HepG2 (cell line): ENCODE data around the gene KCNH8. TPM values are rescaled to one million over a fixed set of nuclear protein-coding genes. Genes with fewer than 3 reads are reported as not detected.

Source experiments
- ATAC-seq: fragments of 200-7000 bp; cut with Tn5 transposase; 3 replicates; pipeline ENCODE4 v1.9.1; 2020; ENCODE audit warnings: mild to moderate bottlenecking, moderate library complexity
- BruUV-seq: library from RNA; stranded (reverse); fragments of 400-500 nt; replicated peaks from 2 replicates; lab custom pipeline; 2021; lab: Mats Ljungman, UMichigan
- CTCF ChIA-PET: fragments of 300-600 bp; formaldehyde crosslinking; extraction: SDS; loops from one replicate; lab custom pipeline; 2021; ENCODE audit warnings: low total read pairs, inconsistent platforms, low intra/inter-chr PET ratio; lab: Yijun Ruan, JAX
- POLR2A ChIA-PET: fragments of 350-600 bp; sonication (Branson Sonifier 250); formaldehyde crosslinking; loops from one replicate; lab custom pipeline; 2020; ENCODE audit warnings: antibody characterized with exemption, inconsistent platforms; lab: Yijun Ruan, JAX
- DNase-seq: peaks from one replicate; pipeline ENCODE4 v3.0.0-alpha.2; 2015; ENCODE audit warnings: low spot score
- FAIRE-seq: peaks from 3 replicates; lab custom pipeline; 2011; peaks lifted over from hg19 to GRCh38; lab: Jason Lieb, UNC
- H2AFZ ChIP-seq: one replicate; pipeline ENCODE4 v1.6.1; 2011; ENCODE audit warnings: low read length, inconsistent platforms
- H3K27ac ChIP-seq: fragments of 300-600 bp; 3 replicates; pipeline ENCODE4 v1.8.0; 2011; ENCODE audit warnings: mixed run types, mild to moderate bottlenecking, mixed read lengths, low read length, inconsistent platforms; ENCODE audit not compliant: insufficient read depth; ENCODE audit errors: extremely low read length
- H3K27me3 ChIP-seq, 2 experiments: fragments of 200-600 bp in 1 of 2; 2 replicates in 1 of 2; 3 replicates in 1 of 2; pipeline versions ENCODE4 v1.6.0 to v1.8.0; 2011; ENCODE audit warnings: low read length in 2 of 2, mild to moderate bottlenecking in 2 of 2, moderate library complexity in 2 of 2, inconsistent platforms in 1 of 2; ENCODE audit not compliant: insufficient read depth in 2 of 2, control insufficient read depth in 1 of 2
- H3K36me3 ChIP-seq, 2 experiments: fragments of 200-600 bp in 1 of 2; replicated peaks in 1 of 2; 2 replicates in 1 of 2; 3 replicates in 1 of 2; pipeline versions ENCODE4 v1.5.1 to v1.8.0; 2011; ENCODE audit warnings: low read length in 2 of 2, inconsistent platforms in 1 of 2; ENCODE audit not compliant: insufficient read depth in 2 of 2, control insufficient read depth in 1 of 2
- H3K4me1 ChIP-seq: 2 replicates; pipeline ENCODE4 v1.5.1; 2012; ENCODE audit warnings: low read length, inconsistent platforms; ENCODE audit not compliant: insufficient read depth
- H3K4me2 ChIP-seq: 2 replicates; pipeline ENCODE4 v1.6.0; 2011; ENCODE audit warnings: low read depth, low read length, inconsistent platforms
- H3K4me3 ChIP-seq, 3 experiments: fragments of 200-600 bp in 1 of 3; sonication (generic), shearing (Covaris generic) in 1 of 3; replicated peaks in 1 of 3; 2 replicates each; pipeline ENCODE4 v1.5.1; 2011 to 2016; ENCODE audit warnings: low read length in 3 of 3, inconsistent platforms in 2 of 3, low read depth in 2 of 3, mild to moderate bottlenecking in 2 of 3, control low read depth in 1 of 3, mixed read lengths in 1 of 3; ENCODE audit not compliant: insufficient read depth in 1 of 3
- H3K79me2 ChIP-seq: one replicate; pipeline ENCODE4 v1.6.1; 2011; ENCODE audit warnings: low read length, inconsistent platforms; ENCODE audit not compliant: insufficient read depth
- H3K9ac ChIP-seq: 2 replicates; pipeline ENCODE4 v1.6.0; 2011; ENCODE audit warnings: mild to moderate bottlenecking, low read depth, low read length, inconsistent platforms; ENCODE audit not compliant: insufficient read depth
- H3K9me3 ChIP-seq: 2 replicates; pipeline ENCODE4 v1.5.1; 2012; ENCODE audit warnings: mild to moderate bottlenecking, low read length
- H4K20me1 ChIP-seq: 2 replicates; pipeline ENCODE4 v1.6.0; 2011; ENCODE audit warnings: inconsistent platforms, mild to moderate bottlenecking, low read length, moderate library complexity; ENCODE audit not compliant: insufficient read depth
- ARHGAP35 ChIP-seq: sonication (generic); formaldehyde crosslinking; IDR thresholded peaks from 2 replicates; pipeline ENCODE4 v1.9.0; 2022; ENCODE audit warnings: mild to moderate bottlenecking, inconsistent platforms, moderate library complexity, missing genetic modification reagents, borderline replicate concordance
- ARNT2 ChIP-seq: sonication (generic); formaldehyde crosslinking; IDR thresholded peaks from 2 replicates; pipeline ENCODE4 v1.8.0; 2022; ENCODE audit warnings: mild to moderate bottlenecking, low read depth, missing genetic modification reagents, moderate library complexity
- ATF5 ChIP-seq: sonication (generic); formaldehyde crosslinking; IDR thresholded peaks from 2 replicates; pipeline ENCODE4 v1.4.0; 2020; ENCODE audit warnings: mild to moderate bottlenecking, low read depth, missing genetic modification reagents
- EHMT2 ChIP-seq: fragments of 200-600 bp; sonication (generic); IDR thresholded peaks from 2 replicates; pipeline ENCODE4 v1.7.0; 2017; ENCODE audit warnings: antibody characterized with exemption, low read depth, low read length, borderline replicate concordance
- GLI4 ChIP-seq: sonication (generic); formaldehyde crosslinking; IDR thresholded peaks from 2 replicates; pipeline ENCODE4 v1.5.1; 2020; ENCODE audit warnings: missing genetic modification reagents, mild to moderate bottlenecking, moderate library complexity, borderline replicate concordance
- HNRNPH1 ChIP-seq: fragments of 200-400 bp; formaldehyde crosslinking; optimal IDR thresholded peaks from 2 replicates; pipeline ENCODE3; 2017; ENCODE audit warnings: mild to moderate bottlenecking, low read depth, low read length
- NFIC ChIP-seq: IDR thresholded peaks from 2 replicates; pipeline ENCODE4 v1.6.1; 2012; ENCODE audit warnings: mild to moderate bottlenecking, low read length, inconsistent platforms
- NR1H2 ChIP-seq: sonication (generic); formaldehyde crosslinking; IDR thresholded peaks from 2 replicates; pipeline ENCODE4 v1.8.1; 2022; ENCODE audit warnings: low read depth, missing genetic modification reagents, borderline replicate concordance
- ZKSCAN8 ChIP-seq: IDR thresholded peaks from 2 replicates; pipeline ENCODE4 v1.6.1; 2016; ENCODE audit warnings: borderline replicate concordance, missing genetic modification reagents, missing compliant biosample characterization
- ZNF224 ChIP-seq: sonication (generic); formaldehyde crosslinking; IDR thresholded peaks from 2 replicates; pipeline ENCODE4 v1.5.0; 2020; ENCODE audit warnings: mild to moderate bottlenecking, missing genetic modification reagents
- ZNF274 ChIP-seq: sonication (generic); formaldehyde crosslinking; IDR thresholded peaks from 2 replicates; pipeline ENCODE4 v1.5.1; 2020; ENCODE audit warnings: mild to moderate bottlenecking, missing genetic modification reagents
- ZNF326 ChIP-seq: sonication (generic); formaldehyde crosslinking; IDR thresholded peaks from 2 replicates; pipeline ENCODE4 v1.4.0; 2020; ENCODE audit warnings: missing genetic modification reagents, borderline replicate concordance
- ZNF615 ChIP-seq: sonication (generic); formaldehyde crosslinking; IDR thresholded peaks from 2 replicates; pipeline ENCODE4 v1.5.0; 2020; ENCODE audit warnings: mild to moderate bottlenecking, missing genetic modification reagents, borderline replicate concordance
- ZNF883 ChIP-seq: sonication (generic); formaldehyde crosslinking; IDR thresholded peaks from 2 replicates; pipeline ENCODE4 v1.5.1; 2020; ENCODE audit warnings: mild to moderate bottlenecking, missing genetic modification reagents; ENCODE audit errors: not compliant biosample characterization
- WGBS: methylation state at CpG from one replicate; pipeline ENCODE4 v1.1.6; 2017; ENCODE audit warnings: low lambda C conversion rate; 5-methylcytosine and 5-hydroxymethylcytosine counted together
- in situ Hi-C: cut with HindIII; loops from 2 replicates; pipeline ENCODE4 v1.10.0; 2017; ENCODE audit warnings: low pct_unique_long_range_greater_than_20kb; ENCODE audit not compliant: extremely low pct_ligation_motif_present
- intact Hi-C: fragments of 100-400 bp; cut with micrococcal nuclease; formaldehyde crosslinking; loops from one replicate; pipeline ENCODE4 v1.10.0; 2022; ENCODE audit not compliant: unreplicated experiment
- polyA plus RNA-seq, 8 experiments: library from polyadenylated mRNA; depleted of rRNA in 3 of 8; stranded (reverse) in 7 of 8; unstranded in 1 of 8; fragments of >200 nt; fragmentation: Illumina TruSeq in 4 of 8; extraction: Trizol in 4 of 8; gene quantifications; 2 replicates each; pipeline versions ENCODE4 v1.2.1 to v1.2.3, GENCODE V29; 2011 to 2016; ENCODE audit warnings: low read depth in 4 of 8, missing spikeins in 1 of 8, mixed read lengths in 1 of 8; ENCODE audit not compliant: insufficient read depth in 1 of 8
- total RNA-seq, 5 experiments: library from RNA; depleted of rRNA; stranded (reverse); fragments of >200 nt; fragmentation: Illumina TruSeq; extraction: Trizol; gene quantifications; 2 replicates each; pipeline ENCODE4 v1.2.3, GENCODE V29; 2016; ENCODE audit warnings: low read depth in 1 of 5
- TF ChIP-seq, protein P1 (sequence below): sonication (generic); formaldehyde crosslinking; IDR thresholded peaks from 2 replicates; pipeline ENCODE4 v1.4.0; 2020; ENCODE audit warnings: missing genetic modification reagents
- TF ChIP-seq, protein P2 (sequence below): IDR thresholded peaks from 2 replicates; pipeline ENCODE4 v1.6.1; 2012; ENCODE audit warnings: low read depth, low read length, improper control_type of control experiment
- TF ChIP-seq, protein P3 (sequence below): sonication (generic); formaldehyde crosslinking; conservative IDR thresholded peaks from 2 replicates; pipeline ENCODE4 v1.8.0; 2022; ENCODE audit warnings: missing genetic modification reagents
- TF ChIP-seq, protein P4 (sequence below): sonication (generic); formaldehyde crosslinking; IDR thresholded peaks from 2 replicates; pipeline ENCODE4 v1.5.1; 2020; ENCODE audit warnings: missing genetic modification reagents, mild to moderate bottlenecking, borderline replicate concordance

KCNH8 gene
- total and polyA plus RNA-seq, 2 of the 13 experiments (the other 11 are each of a cell fraction or from before 2014, with no cell fraction given), result 0.04 TPM; not detected in 1

DNA sequence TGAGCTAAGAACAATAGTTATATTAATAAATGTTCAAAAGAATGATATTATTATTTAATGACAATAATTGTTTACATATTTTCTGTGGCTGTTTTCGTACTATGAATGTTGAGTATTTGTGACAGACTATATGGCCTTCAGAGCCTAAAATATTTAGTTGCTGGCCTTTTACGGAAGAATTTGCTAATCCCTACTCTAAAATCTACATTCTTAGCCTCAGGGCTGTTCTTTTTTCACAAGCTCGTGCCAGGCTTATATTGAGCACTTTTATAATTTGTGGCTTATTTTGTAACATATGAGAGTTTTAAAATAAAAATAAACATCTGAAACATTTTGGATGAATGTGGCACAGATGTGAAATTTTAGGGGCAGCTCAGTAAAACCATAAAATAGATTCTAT lies 79.9 kb downstream of the KCNH8 start:
- no peaks in the 10 kb centered on the region for H3K27me3 ChIP-seq
- no peaks in the 10 kb centered on the region for H3K9me3 ChIP-seq
- no peaks in the 10 kb centered on the region for H4K20me1 ChIP-seq
- DNase-seq (no peak), ATAC-seq (no peak), FAIRE-seq (no peak)
- H3K36me3 ChIP-seq, result no peaks in the 10 kb centered on the region
- 30% methylated on average over 3 of the region's 3 CpGs for WGBS
- intact Hi-C loops (no loop called here), in situ Hi-C loops (no loop called here)
- H3K79me2 ChIP-seq, result no peaks in the 10 kb centered on the region
- ChIA-PET POLR2A (no interaction called here), CTCF (no interaction called here)
- H3K27ac ChIP-seq, result no peak overlapping the region
- no peaks in the 10 kb centered on the region for H3K4me1 ChIP-seq
- H3K9ac ChIP-seq, result no peak overlapping the region
- H3K4me2 ChIP-seq, result no peak overlapping the region
- H3K4me3 ChIP-seq, result no peak overlapping the region
- no peak overlapping the region for H2AFZ ChIP-seq
- BruUV-seq, result no TSS peak
- TF ChIP-seq NFIC (no peak), ARHGAP35 (CRISPR knock-in tag) (no peak), ATF5 (CRISPR knock-in tag) (no peak), HNRNPH1 (no peak), ZNF224 (CRISPR knock-in tag) (no peak), ZKSCAN8 (no peak), ZNF883 (CRISPR knock-in tag) (no peak), GLI4 (CRISPR knock-in tag) (no peak), NR1H2 (no peak), ZNF274 (CRISPR knock-in tag) (no peak), ZNF326 (CRISPR knock-in tag) (no peak), EHMT2 (no peak), ARNT2 (no peak), ZNF615 (CRISPR knock-in tag) (no peak)
- TF ChIP-seq, protein P1, sequence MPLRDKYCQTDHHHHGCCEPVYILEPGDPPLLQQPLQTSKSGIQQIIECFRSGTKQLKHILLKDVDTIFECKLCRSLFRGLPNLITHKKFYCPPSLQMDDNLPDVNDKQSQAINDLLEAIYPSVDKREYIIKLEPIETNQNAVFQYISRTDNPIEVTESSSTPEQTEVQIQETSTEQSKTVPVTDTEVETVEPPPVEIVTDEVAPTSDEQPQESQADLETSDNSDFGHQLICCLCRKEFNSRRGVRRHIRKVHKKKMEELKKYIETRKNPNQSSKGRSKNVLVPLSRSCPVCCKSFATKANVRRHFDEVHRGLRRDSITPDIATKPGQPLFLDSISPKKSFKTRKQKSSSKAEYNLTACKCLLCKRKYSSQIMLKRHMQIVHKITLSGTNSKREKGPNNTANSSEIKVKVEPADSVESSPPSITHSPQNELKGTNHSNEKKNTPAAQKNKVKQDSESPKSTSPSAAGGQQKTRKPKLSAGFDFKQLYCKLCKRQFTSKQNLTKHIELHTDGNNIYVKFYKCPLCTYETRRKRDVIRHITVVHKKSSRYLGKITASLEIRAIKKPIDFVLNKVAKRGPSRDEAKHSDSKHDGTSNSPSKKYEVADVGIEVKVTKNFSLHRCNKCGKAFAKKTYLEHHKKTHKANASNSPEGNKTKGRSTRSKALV (CRISPR knock-in tag), result no peak
- TF ChIP-seq, protein P2, sequence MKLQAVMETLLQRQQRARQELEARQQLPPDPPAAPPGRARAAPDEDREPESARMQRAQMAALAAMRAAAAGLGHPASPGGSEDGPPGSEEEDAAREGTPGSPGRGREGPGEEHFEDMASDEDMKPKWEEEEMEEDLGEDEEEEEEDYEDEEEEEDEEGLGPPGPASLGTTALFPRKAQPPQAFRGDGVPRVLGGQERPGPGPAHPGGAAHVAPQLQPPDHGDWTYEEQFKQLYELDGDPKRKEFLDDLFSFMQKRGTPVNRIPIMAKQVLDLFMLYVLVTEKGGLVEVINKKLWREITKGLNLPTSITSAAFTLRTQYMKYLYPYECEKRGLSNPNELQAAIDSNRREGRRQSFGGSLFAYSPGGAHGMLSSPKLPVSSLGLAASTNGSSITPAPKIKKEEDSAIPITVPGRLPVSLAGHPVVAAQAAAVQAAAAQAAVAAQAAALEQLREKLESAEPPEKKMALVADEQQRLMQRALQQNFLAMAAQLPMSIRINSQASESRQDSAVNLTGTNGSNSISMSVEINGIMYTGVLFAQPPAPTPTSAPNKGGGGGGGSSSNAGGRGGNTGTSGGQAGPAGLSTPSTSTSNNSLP, result no peak
- TF ChIP-seq, protein P3, sequence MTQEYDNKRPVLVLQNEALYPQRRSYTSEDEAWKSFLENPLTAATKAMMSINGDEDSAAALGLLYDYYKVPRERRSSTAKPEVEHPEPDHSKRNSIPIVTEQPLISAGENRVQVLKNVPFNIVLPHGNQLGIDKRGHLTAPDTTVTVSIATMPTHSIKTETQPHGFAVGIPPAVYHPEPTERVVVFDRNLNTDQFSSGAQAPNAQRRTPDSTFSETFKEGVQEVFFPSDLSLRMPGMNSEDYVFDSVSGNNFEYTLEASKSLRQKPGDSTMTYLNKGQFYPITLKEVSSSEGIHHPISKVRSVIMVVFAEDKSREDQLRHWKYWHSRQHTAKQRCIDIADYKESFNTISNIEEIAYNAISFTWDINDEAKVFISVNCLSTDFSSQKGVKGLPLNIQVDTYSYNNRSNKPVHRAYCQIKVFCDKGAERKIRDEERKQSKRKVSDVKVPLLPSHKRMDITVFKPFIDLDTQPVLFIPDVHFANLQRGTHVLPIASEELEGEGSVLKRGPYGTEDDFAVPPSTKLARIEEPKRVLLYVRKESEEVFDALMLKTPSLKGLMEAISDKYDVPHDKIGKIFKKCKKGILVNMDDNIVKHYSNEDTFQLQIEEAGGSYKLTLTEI (CRISPR knock-in tag), result no peak
- TF ChIP-seq, protein P4, sequence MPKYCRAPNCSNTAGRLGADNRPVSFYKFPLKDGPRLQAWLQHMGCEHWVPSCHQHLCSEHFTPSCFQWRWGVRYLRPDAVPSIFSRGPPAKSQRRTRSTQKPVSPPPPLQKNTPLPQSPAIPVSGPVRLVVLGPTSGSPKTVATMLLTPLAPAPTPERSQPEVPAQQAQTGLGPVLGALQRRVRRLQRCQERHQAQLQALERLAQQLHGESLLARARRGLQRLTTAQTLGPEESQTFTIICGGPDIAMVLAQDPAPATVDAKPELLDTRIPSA, result no peak
